H1 (cell line): ENCODE results near the gene PLXNA4. TPM values are rescaled to one million over a fixed set of nuclear protein-coding genes. Genes with fewer than 3 reads are reported as not detected.

Source experiments
- ATF3 ChIP-seq: IDR thresholded peaks from 2 replicates; pipeline ENCODE4 v1.6.1; 2011; ENCODE audit warnings: low read depth, mild to moderate bottlenecking, low read length; ENCODE audit not compliant: insufficient read depth
- CTBP2 ChIP-seq: IDR thresholded peaks from 2 replicates; pipeline ENCODE4 v1.7.0; 2011; ENCODE audit warnings: borderline replicate concordance, mild to moderate bottlenecking, moderate library complexity, mixed read lengths, low read length; ENCODE audit not compliant: insufficient read depth, insufficient read length
- EZH2 ChIP-seq: fragments of 200-600 bp; sonication (generic); IDR thresholded peaks from 2 replicates; pipeline ENCODE4 v1.7.1; 2012; ENCODE audit warnings: low read depth, mild to moderate bottlenecking, moderate library complexity, low read length, inconsistent platforms; ENCODE audit not compliant: severe bottlenecking
- FOSL1 ChIP-seq: IDR thresholded peaks from 2 replicates; pipeline ENCODE4 v1.6.1; 2011; ENCODE audit warnings: mild to moderate bottlenecking, low read depth, low read length, moderate library complexity; ENCODE audit not compliant: insufficient read depth
- POU5F1 ChIP-seq: IDR thresholded peaks from 2 replicates; pipeline ENCODE4 v1.6.1; 2011; ENCODE audit warnings: low read depth, mild to moderate bottlenecking, low read length, moderate library complexity
- RFX5 ChIP-seq: IDR thresholded peaks from 2 replicates; pipeline ENCODE4 v1.6.1; 2011; ENCODE audit warnings: low read depth, low read length, improper control_type of control experiment, borderline replicate concordance
- SIN3A ChIP-seq, 2 experiments: IDR thresholded peaks in 1 of 2; conservative IDR thresholded peaks in 1 of 2; 2 replicates each; pipeline ENCODE4 v1.6.1; 2011 to 2012; ENCODE audit warnings: low read length in 2 of 2, improper control_type of control experiment in 1 of 2, low read depth in 1 of 2, mild to moderate bottlenecking in 1 of 2
- SIX5 ChIP-seq: IDR thresholded peaks from 2 replicates; pipeline ENCODE4 v1.6.1; 2011; ENCODE audit warnings: mild to moderate bottlenecking, low read depth, low read length
- SP4 ChIP-seq: IDR thresholded peaks from 2 replicates; pipeline ENCODE4 v1.6.1; 2012; ENCODE audit warnings: low read length, inconsistent platforms
- TAF1 ChIP-seq: IDR thresholded peaks from 2 replicates; pipeline ENCODE4 v1.6.1; 2011; ENCODE audit warnings: mild to moderate bottlenecking, low read depth, low read length
- polyA plus RNA-seq, 7 experiments: library from polyadenylated mRNA; depleted of rRNA in 3 of 7; stranded (reverse) in 5 of 7; unstranded in 2 of 7; fragments of >200 nt in 5 of 7; fragments of 200-250 nt in 2 of 7; gene quantifications; 1 replicate in 5 of 7; 2 replicates in 1 of 7; 4 replicates in 1 of 7; pipeline versions ENCODE4 v1.2.1 to v1.2.3, GENCODE V29; 2011 to 2013; ENCODE audit warnings: missing spikeins in 2 of 7, mixed read lengths in 2 of 7
- total RNA-seq: library from RNA; stranded (reverse); fragmentation: NEBNext Ultra II Directional; extraction: Animal tissue kit (Norgen Biotek cat#: 25700); gene quantifications from 2 replicates; pipeline ENCODE4 v1.2.1, GENCODE V29; 2021
- TF ChIP-seq, protein P1 (sequence below): fragments of 300-600 bp; sonication (generic); IDR thresholded peaks from 2 replicates; pipeline ENCODE4 v1.7.1; 2012; ENCODE audit warnings: low read length, moderate library complexity, mild to moderate bottlenecking, inconsistent platforms; ENCODE audit not compliant: insufficient replicate concordance

The PLXNA4 gene
- total and polyA plus RNA-seq, 2 of the 8 experiments (the other 6 are each of a cell fraction or from before 2014, with no cell fraction given): 0.76 to 0.79 TPM

- TF ChIP-seq, protein P1, sequence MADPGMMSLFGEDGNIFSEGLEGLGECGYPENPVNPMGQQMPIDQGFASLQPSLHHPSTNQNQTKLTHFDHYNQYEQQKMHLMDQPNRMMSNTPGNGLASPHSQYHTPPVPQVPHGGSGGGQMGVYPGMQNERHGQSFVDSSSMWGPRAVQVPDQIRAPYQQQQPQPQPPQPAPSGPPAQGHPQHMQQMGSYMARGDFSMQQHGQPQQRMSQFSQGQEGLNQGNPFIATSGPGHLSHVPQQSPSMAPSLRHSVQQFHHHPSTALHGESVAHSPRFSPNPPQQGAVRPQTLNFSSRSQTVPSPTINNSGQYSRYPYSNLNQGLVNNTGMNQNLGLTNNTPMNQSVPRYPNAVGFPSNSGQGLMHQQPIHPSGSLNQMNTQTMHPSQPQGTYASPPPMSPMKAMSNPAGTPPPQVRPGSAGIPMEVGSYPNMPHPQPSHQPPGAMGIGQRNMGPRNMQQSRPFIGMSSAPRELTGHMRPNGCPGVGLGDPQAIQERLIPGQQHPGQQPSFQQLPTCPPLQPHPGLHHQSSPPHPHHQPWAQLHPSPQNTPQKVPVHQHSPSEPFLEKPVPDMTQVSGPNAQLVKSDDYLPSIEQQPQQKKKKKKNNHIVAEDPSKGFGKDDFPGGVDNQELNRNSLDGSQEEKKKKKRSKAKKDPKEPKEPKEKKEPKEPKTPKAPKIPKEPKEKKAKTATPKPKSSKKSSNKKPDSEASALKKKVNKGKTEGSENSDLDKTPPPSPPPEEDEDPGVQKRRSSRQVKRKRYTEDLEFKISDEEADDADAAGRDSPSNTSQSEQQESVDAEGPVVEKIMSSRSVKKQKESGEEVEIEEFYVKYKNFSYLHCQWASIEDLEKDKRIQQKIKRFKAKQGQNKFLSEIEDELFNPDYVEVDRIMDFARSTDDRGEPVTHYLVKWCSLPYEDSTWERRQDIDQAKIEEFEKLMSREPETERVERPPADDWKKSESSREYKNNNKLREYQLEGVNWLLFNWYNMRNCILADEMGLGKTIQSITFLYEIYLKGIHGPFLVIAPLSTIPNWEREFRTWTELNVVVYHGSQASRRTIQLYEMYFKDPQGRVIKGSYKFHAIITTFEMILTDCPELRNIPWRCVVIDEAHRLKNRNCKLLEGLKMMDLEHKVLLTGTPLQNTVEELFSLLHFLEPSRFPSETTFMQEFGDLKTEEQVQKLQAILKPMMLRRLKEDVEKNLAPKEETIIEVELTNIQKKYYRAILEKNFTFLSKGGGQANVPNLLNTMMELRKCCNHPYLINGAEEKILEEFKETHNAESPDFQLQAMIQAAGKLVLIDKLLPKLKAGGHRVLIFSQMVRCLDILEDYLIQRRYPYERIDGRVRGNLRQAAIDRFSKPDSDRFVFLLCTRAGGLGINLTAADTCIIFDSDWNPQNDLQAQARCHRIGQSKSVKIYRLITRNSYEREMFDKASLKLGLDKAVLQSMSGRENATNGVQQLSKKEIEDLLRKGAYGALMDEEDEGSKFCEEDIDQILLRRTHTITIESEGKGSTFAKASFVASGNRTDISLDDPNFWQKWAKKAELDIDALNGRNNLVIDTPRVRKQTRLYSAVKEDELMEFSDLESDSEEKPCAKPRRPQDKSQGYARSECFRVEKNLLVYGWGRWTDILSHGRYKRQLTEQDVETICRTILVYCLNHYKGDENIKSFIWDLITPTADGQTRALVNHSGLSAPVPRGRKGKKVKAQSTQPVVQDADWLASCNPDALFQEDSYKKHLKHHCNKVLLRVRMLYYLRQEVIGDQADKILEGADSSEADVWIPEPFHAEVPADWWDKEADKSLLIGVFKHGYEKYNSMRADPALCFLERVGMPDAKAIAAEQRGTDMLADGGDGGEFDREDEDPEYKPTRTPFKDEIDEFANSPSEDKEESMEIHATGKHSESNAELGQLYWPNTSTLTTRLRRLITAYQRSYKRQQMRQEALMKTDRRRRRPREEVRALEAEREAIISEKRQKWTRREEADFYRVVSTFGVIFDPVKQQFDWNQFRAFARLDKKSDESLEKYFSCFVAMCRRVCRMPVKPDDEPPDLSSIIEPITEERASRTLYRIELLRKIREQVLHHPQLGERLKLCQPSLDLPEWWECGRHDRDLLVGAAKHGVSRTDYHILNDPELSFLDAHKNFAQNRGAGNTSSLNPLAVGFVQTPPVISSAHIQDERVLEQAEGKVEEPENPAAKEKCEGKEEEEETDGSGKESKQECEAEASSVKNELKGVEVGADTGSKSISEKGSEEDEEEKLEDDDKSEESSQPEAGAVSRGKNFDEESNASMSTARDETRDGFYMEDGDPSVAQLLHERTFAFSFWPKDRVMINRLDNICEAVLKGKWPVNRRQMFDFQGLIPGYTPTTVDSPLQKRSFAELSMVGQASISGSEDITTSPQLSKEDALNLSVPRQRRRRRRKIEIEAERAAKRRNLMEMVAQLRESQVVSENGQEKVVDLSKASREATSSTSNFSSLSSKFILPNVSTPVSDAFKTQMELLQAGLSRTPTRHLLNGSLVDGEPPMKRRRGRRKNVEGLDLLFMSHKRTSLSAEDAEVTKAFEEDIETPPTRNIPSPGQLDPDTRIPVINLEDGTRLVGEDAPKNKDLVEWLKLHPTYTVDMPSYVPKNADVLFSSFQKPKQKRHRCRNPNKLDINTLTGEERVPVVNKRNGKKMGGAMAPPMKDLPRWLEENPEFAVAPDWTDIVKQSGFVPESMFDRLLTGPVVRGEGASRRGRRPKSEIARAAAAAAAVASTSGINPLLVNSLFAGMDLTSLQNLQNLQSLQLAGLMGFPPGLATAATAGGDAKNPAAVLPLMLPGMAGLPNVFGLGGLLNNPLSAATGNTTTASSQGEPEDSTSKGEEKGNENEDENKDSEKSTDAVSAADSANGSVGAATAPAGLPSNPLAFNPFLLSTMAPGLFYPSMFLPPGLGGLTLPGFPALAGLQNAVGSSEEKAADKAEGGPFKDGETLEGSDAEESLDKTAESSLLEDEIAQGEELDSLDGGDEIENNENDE: no peak
- no peak for TF ChIP-seq FOSL1
- no peak for TF ChIP-seq TAF1
- TF ChIP-seq RFX5: no peak
- TF ChIP-seq SIX5: no peak
- TF ChIP-seq CTBP2: no peak
- no peak for TF ChIP-seq EZH2
- no peak for TF ChIP-seq SP4
- TF ChIP-seq POU5F1: no peak
- TF ChIP-seq SIN3A (conservative IDR thresholded peaks at IDR 0.05 in 1 of 2, IDR thresholded peaks at IDR 0.05 in 1 of 2; ENCODE audit: low read depth in 1 of 2, low read length in 2 of 2): no peak
- no peak for TF ChIP-seq ATF3
These were observed 2.0 kb downstream of the PLXNA4 start (continued) for GRCh38 chr7:132574223-132574622.
